GM19372 (cell line): ENCODE results near the gene MTMR3.

Experiments used
- ATAC-seq: cut with Tn5 transposase; IDR thresholded peaks from one replicate; pipeline ENCODE4 v1.9.1; 2021; ENCODE audit warnings: mild to moderate bottlenecking, low read depth, moderate library complexity; ENCODE audit not compliant: unreplicated experiment

The MTMR3 gene

GRCh38 chr22:29867260-29867659 is 15.7 kb upstream of the MTMR3 start:
- no peak for ATAC-seq

GRCh38 chr22:29867851-29868250 is 15.1 kb upstream of the MTMR3 start:
- no peak for ATAC-seq

GRCh38 chr22:29870574-29870973 is 12.4 kb upstream of the MTMR3 start:
- no peak for ATAC-seq

DNA sequence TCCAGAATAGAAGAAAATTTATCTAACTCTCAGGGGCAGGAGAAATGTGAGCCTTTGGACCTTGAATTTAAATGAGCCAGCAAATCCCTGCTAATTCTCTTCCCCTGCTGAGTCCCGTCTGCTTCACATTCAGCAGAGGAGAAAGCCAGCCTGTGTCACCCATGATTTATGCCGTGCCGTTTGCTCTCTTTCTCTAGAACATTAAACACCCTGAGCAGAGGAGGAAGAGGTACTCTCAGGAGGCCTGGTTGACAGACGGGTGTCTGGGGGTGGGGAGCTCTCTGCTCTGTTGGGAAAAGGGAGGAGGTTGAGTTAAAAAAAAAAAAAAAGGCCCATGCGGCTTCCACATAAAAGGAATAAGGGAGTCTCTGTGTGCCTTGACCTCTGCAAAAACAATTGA is 11.3 kb upstream of the MTMR3 start:
- ATAC-seq = no peak

GRCh38 chr22:29872144-29872893 is 10.7 kb upstream of the MTMR3 start:
- ATAC-seq = no peak

- no peak for ATAC-seq
These were observed 10.0 kb upstream of the MTMR3 start for GRCh38 chr22:29872989-29873388.

- ATAC-seq = no peak
These were observed 9.0 kb upstream of the MTMR3 start for GRCh38 chr22:29873943-29874342.

DNA sequence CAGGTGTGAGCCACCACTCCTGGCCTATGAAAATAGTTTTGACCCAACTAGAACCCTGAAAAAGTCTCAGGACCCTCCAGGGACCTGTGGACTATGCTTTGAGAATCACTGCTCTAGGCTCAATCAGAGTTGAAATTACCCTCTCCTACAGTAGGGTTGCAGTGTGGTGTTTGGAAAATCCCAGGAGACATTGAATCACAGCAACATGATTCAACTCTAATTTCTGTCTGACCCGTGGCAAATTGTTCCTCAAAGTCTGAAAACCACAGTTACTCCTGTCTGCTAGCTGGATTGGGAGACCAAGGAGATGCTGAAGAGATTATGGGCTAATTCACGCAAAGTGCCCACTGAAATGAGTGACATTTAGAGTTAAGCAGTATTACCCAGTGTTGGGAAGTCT is 5.4 kb upstream of the MTMR3 start:
- ATAC-seq = no peak

- ATAC-seq = no peak
These were observed 3.2 kb upstream of the MTMR3 start for GRCh38 chr22:29879753-29880152.

DNA sequence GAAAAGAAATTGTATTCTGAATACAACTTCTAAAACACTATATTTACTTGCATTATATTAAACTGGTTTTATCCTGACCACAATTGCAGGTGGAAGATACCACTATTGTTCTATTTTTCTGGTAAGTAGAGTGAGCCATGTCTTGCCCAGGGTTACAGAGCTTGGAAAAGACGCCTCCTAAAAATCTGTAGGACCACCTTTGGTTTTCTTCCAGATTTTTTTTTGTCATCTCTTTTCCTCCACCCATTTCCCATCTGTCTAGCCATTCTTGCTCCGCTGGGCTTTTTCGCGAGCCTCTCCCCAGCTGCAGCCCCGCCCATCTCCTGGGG is 294 bp upstream of the MTMR3 start:
- no peak for ATAC-seq

- ATAC-seq = no peak
These were observed 762 bp downstream of the MTMR3 start for GRCh38 chr22:29883775-29884097.

- ATAC-seq = no peak
These were observed 2.6 kb downstream of the MTMR3 start for GRCh38 chr22:29885610-29886009.

DNA sequence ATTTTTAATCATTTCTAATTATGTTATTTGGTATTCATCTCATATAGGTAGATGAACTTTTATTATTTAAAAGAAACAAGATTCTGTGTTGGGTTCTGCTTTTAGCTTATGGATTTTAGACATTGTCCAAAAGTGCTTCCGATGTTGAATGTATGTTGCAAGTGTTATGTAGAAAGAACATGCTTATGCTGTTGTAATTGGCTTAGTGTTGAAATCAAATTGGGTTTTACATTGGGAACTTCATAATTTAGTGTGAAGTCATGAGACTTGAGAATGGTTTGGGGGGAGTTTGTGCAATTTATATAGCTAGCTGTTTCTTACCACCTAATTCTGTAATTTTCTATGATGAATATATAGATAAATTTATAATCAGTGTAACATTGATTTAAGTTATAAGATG is 3.6 kb downstream of the MTMR3 start:
- no peak for ATAC-seq

DNA sequence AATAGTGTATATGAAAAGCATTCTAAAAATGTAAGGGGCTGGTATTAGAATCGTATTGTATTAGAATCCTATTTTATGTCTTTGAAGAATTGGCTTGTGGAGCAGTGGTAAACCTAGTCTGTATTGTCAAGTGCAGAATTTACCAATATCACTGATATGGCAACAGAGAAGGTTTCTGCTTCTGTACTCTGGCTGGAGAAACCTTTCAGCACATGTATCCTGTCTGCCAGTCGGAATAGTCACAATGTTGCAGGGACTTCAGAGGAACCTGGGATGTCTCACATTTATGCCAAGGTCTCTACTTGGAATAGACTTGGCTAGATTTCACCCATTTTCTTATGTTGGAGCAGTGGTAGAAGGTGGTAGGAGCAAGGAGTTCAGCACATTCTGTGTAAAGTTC is 4.4 kb downstream of the MTMR3 start:
- ATAC-seq = no peak

GRCh38 chr22:29890760-29891159 is 7.8 kb downstream of the MTMR3 start:
- no peak for ATAC-seq

DNA sequence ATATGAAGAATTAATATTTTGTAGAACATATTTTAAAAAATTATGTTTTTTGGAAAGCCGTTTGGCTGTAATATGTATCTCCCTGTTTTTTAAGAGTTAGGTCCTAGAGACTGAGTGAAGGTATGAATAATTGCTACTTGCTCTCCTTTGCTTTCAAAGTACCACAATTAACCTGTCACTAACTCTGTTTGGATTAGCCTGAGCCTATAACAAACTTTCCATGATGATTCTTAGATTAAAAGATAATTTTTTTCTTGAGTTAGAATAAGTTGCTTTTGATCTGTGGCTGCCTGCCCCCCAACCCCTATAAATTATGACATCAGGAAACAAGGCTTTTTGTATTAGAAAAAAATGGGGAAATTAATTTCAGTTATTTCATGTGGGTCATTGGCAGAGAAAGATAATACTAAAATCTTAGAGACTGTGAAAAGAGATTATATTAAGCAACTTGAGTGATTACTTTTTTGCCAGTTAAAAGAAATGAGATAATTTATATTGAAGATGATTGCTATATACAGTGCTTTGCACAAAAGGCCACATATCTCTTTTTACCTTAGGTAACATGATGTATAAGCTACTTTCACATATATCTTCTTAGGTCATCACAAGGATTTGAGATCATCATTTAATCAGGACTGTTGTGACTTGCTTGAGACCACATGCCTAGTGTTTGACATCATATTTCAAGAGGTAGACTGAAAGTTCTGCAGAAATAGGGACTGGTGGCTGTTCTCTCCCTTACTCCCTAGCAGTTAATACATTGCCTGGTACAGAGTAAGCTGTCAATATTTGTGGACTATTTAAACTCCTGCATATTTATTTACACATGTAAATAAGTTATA is 9.6 kb downstream of the MTMR3 start:
- ATAC-seq = no peak

GRCh38 chr22:29901354-29901753 is 18.4 kb downstream of the MTMR3 start:
- ATAC-seq = no peak

GRCh38 chr22:29903371-29903770 is 20.4 kb downstream of the MTMR3 start:
- ATAC-seq = no peak

DNA sequence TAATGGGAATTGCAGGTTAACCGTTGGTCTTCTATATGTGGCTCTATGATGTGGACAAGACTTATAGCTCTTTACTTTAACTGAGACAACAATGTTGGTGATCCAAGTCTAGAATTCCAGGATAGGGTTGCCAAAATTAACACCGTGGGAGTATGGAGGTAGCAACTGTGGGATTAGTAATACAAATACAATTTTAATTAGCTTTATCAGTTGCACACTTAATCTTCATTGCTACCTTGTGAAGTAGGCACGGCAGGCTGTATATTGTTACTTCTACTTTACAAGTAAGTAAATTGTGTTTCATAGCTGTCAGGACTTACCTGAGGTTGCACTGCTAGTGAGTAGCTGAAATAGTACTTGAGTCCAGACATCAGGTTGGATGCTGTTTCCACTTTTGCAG is 21.0 kb downstream of the MTMR3 start:
- ATAC-seq = no peak

DNA sequence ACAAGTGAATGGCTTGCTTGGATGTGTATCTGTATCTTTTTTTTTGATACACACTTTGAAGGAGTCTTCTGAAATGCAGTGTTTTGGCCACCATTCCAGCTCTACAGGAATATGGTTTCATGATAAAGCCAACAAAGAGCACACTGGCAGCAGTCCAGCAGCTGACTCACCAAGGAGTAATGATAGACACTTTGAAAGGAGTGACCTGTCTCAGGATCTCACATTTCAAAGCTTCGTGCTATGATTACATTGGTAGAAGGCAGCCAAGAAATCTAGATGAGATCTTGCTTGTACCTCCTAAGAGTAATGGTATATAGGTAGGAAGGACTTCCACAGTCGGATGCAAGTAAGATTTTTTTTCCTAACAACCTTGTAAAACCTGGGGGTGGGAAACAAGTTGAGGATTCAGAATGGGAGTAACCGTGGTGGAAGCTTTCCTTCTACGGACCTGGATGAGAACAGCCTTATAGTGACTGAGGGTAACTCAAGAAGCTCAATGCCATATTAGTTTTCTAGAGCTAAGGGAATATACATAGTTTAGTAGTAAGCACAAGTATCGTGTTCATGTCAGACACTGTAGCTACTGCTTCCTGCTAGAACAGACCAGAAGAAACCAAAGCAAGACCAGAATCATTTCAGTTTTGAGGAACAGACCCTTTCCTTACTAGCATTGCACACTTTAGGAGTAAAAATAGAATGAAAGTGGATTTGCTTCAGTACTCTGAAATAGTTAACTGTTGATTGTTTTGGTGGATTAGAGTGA is 25.0 kb downstream of the MTMR3 start:
- no peak for ATAC-seq

DNA sequence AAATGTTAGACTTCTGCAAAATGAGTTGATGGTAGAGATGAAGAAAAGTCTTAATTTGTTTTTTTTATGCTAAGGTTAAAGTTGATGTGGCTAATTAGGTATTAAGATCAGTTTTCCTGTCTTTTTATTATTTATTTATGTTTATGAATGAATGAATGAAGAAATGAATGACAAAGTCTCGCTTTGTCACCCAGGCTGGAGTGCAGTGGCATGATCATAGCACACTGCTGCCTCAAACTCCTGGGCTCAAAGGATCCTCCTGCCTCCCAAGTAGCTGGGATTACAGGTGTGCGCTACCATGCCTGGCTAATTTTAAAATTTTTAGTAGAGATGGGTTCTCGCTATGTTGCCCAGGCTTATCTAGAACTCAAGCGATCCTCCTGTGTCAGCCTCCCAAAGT is 29.2 kb downstream of the MTMR3 start:
- no peak for ATAC-seq
